ENCODE results near the gene RNF31. TPM values are rescaled to one million over a fixed set of nuclear protein-coding genes. Genes with fewer than 3 reads are reported as not detected.

RNF31 gene
- total RNA-seq, 5 donors from 2014 or later (not counting 1 experiment from before 2014, with no cell fraction given), result 67.7 to 131 (median 100) TPM

- no peak overlapping the region for H3K4me3 Mint-ChIP-seq
- H3K36me3 Mint-ChIP-seq, result peaks cover 35% of the 10 kb centered on the region
These were observed 2.8 kb downstream of the RNF31 start for GRCh38 chr14:24150061-24150460.

GRCh38 chr14:24150567-24150966 lies 3.3 kb downstream of the RNF31 start:
- POLR2A ChIA-PET, result interaction anchor here in 1 of 2 donors (0.7 kb wide), 1 partner anchor 327 kb away, joined by 3 read pairs; no protein-coding TSS in a partner anchor
- DNase-seq (no peak), ATAC-seq (replicated peaks in 1 of 4) (no peak)
- Mint-ChIP-seq H3K27me3 (no peaks in the 10 kb centered on the region), H3K27ac (peak overlapping the region; percentile 44 to 83), H3K36me3 (peaks cover 35% of the 10 kb centered on the region), H3K9me3 (no peaks in the 10 kb centered on the region), H3K4me3 (no peak overlapping the region), H3K4me1 (peaks cover 35 to 42% (median 40%) of the 10 kb centered on the region in 3 donors)
- no peaks in the 10 kb centered on the region for H3K27me3 ChIP-seq (replicated peaks in 1 of 2; ENCODE audit: control insufficient read depth in 2 of 2, extremely low read depth in 1 of 2, insufficient read depth in 2 of 2, low read length in 1 of 2)
- no peak overlapping the region for H3K4me3 ChIP-seq (ENCODE audit: control insufficient read depth in 1 of 2, extremely low read depth in 1 of 2, low read length in 1 of 2)
- no peaks in the 10 kb centered on the region for H3K9me3 ChIP-seq
- 99% methylated on average over 6 of the region's 9 CpGs for WGBS (ENCODE audit: insufficient coverage)
- H3K36me3 ChIP-seq (ENCODE audit: control insufficient read depth in 2 of 2, extremely low read depth in 1 of 2, insufficient read depth in 1 of 2, low read length in 1 of 2), result peaks cover 21 to 56% of the 10 kb centered on the region in 2 donors
- no peak overlapping the region for H3K27ac ChIP-seq (ENCODE audit: low read length)
- CTCF ChIA-PET, result interaction anchor here (0.9 to 1.4 kb wide), 2 partner anchors 10 to 42 kb away, joined by 3 read pairs; no protein-coding TSS in a partner anchor
- peaks cover 12 to 41% of the 10 kb centered on the region in 2 experiments for H3K4me1 ChIP-seq (ENCODE audit: control insufficient read depth in 1 of 2, extremely low read depth in 1 of 2, insufficient read depth in 2 of 2, low read length in 2 of 2)

More at GRCh38 chr14:24150061-24150460, 2.8 kb downstream of the RNF31 start:
- Histone ChIP-seq H3K27me3 (replicated peaks in 1 of 2; ENCODE audit: control insufficient read depth in 2 of 2, extremely low read depth in 1 of 2, insufficient read depth in 2 of 2, low read length in 1 of 2) (no peaks in the 10 kb centered on the region), H3K4me3 (ENCODE audit: control insufficient read depth in 1 of 2, extremely low read depth in 1 of 2, low read length in 1 of 2) (no peak overlapping the region), H3K4me1 (ENCODE audit: control insufficient read depth in 1 of 2, extremely low read depth in 1 of 2, insufficient read depth in 2 of 2, low read length in 2 of 2) (peaks cover 16 to 47% of the 10 kb centered on the region in 2 experiments), H3K9me3 (no peaks in the 10 kb centered on the region), H3K36me3 (ENCODE audit: control insufficient read depth in 2 of 2, extremely low read depth in 1 of 2, insufficient read depth in 1 of 2, low read length in 1 of 2) (peaks cover 18 to 53% of the 10 kb centered on the region in 2 donors), H3K27ac (ENCODE audit: low read length) (no peak overlapping the region)
- ChIA-PET POLR2A (interaction anchor here in 1 of 2 donors (0.7 kb wide), 1 partner anchor 328 kb away, joined by 3 read pairs; no protein-coding TSS in a partner anchor), CTCF (interaction anchor here in 1 of 2 donors (1.4 kb wide), 1 partner anchor 10 kb away, joined by 3 read pairs; no protein-coding TSS in a partner anchor)
- DNase-seq (no peak), ATAC-seq (replicated peaks in 1 of 4) (no peak)
- Mint-ChIP-seq H3K4me1 (peaks cover 40 to 47% (median 45%) of the 10 kb centered on the region in 3 donors), H3K27ac (peak overlapping the region in 1 of 2 donors; percentile 73), H3K27me3 (no peaks in the 10 kb centered on the region), H3K9me3 (no peaks in the 10 kb centered on the region)
- whole genome bisulfite sequencing (ENCODE audit: insufficient coverage), result over 99% methylated on average over 7 of the region's 9 CpGs

GRCh38 chr14:24150993-24151392 lies 3.7 kb downstream of the RNF31 start:
- H3K27ac ChIP-seq (ENCODE audit: low read length), result no peak overlapping the region
- POLR2A ChIA-PET, result no interaction called here
- peak overlapping the region in 1 of 2 donors; percentile 39 for H3K27ac Mint-ChIP-seq

DNA sequence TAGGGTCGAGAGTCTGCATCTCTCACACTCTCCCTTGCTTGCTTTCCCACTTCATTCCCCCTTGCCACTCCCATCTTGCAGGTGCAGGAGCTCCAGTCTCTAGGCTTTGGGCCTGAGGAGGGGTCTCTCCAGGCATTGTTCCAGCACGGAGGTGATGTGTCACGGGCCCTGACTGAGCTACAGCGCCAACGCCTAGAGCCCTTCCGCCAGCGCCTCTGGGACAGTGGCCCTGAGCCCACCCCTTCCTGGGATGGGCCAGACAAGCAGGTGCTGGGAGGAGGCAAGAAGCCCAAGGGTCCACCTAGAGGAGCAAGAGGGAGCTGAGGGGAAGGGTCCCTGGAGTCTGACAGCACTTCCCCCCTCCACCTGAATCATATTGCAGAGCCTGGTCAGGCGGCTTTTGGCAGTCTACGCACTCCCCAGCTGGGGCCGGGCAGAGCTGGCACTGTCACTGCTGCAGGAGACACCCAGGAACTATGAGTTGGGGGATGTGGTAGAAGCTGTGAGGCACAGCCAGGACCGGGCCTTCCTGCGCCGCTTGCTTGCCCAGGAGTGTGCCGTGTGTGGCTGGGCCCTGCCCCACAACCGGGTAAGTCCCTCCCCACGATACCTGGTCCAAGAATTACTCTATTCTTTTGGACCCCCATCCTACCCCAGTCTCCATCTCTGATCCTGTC lies 4.2 kb downstream of the RNF31 start:
- H3K27ac ChIP-seq (ENCODE audit: low read length), result no peak overlapping the region
- Mint-ChIP-seq H3K4me3 (no peak overlapping the region), H3K36me3 (peaks cover 39% of the 10 kb centered on the region), H3K9me3 (no peaks in the 10 kb centered on the region), H3K27ac (peak overlapping the region in 1 of 2 donors; percentile 39), H3K4me1 (peaks cover 26 to 33% (median 31%) of the 10 kb centered on the region in 3 donors), H3K27me3 (no peaks in the 10 kb centered on the region)
- 100% methylated on average over 6 of the region's 16 CpGs for WGBS (ENCODE audit: insufficient coverage)
- CTCF ChIA-PET, result interaction anchor here (0.8 to 0.9 kb wide), 2 partner anchors 9 to 43 kb away, joined by 3 read pairs; no protein-coding TSS in a partner anchor
- ATAC-seq (replicated peaks in 1 of 4) (no peak), DNase-seq (no peak)
- H3K4me1 ChIP-seq (ENCODE audit: control insufficient read depth in 1 of 2, extremely low read depth in 1 of 2, insufficient read depth in 2 of 2, low read length in 2 of 2), result peaks cover 8 to 35% of the 10 kb centered on the region in 2 experiments
- H3K36me3 ChIP-seq (ENCODE audit: control insufficient read depth in 2 of 2, extremely low read depth in 1 of 2, insufficient read depth in 1 of 2, low read length in 1 of 2), result peaks cover 22 to 64% of the 10 kb centered on the region in 2 donors
- H3K27me3 ChIP-seq (replicated peaks in 1 of 2; ENCODE audit: control insufficient read depth in 2 of 2, extremely low read depth in 1 of 2, insufficient read depth in 2 of 2, low read length in 1 of 2), result no peaks in the 10 kb centered on the region
- POLR2A ChIA-PET, result interaction anchor here in 1 of 2 donors (0.6 kb wide), 1 partner anchor 38 kb away, joined by 3 read pairs; no protein-coding TSS in a partner anchor
- no peak overlapping the region for H3K4me3 ChIP-seq (ENCODE audit: control insufficient read depth in 1 of 2, extremely low read depth in 1 of 2, low read length in 1 of 2)
- no peaks in the 10 kb centered on the region for H3K9me3 ChIP-seq

More at GRCh38 chr14:24150993-24151392, 3.7 kb downstream of the RNF31 start:
- Mint-ChIP-seq H3K27me3 (no peaks in the 10 kb centered on the region), H3K4me3 (no peak overlapping the region), H3K36me3 (peaks cover 39% of the 10 kb centered on the region), H3K4me1 (peaks cover 31 to 37% (median 35%) of the 10 kb centered on the region in 3 donors), H3K9me3 (no peaks in the 10 kb centered on the region)
- H3K27me3 ChIP-seq (replicated peaks in 1 of 2; ENCODE audit: control insufficient read depth in 2 of 2, extremely low read depth in 1 of 2, insufficient read depth in 2 of 2, low read length in 1 of 2), result no peaks in the 10 kb centered on the region
- 100% methylated on average over 5 of the region's 9 CpGs for WGBS (ENCODE audit: insufficient coverage)
- DNase-seq (no peak), ATAC-seq (replicated peaks in 1 of 4) (no peak)
- CTCF ChIA-PET, result interaction anchor here (0.8 to 0.9 kb wide), 2 partner anchors 9 to 43 kb away, joined by 3 read pairs; no protein-coding TSS in a partner anchor
- peaks cover 8 to 37% of the 10 kb centered on the region in 2 experiments for H3K4me1 ChIP-seq (ENCODE audit: control insufficient read depth in 1 of 2, extremely low read depth in 1 of 2, insufficient read depth in 2 of 2, low read length in 2 of 2)
- no peaks in the 10 kb centered on the region for H3K9me3 ChIP-seq
- H3K36me3 ChIP-seq (ENCODE audit: control insufficient read depth in 2 of 2, extremely low read depth in 1 of 2, insufficient read depth in 1 of 2, low read length in 1 of 2), result peaks cover 22 to 60% of the 10 kb centered on the region in 2 donors
- no peak overlapping the region for H3K4me3 ChIP-seq (ENCODE audit: control insufficient read depth in 1 of 2, extremely low read depth in 1 of 2, low read length in 1 of 2)

GRCh38 chr14:24155100-24155499 lies 7.8 kb downstream of the RNF31 start:
- Mint-ChIP-seq H3K36me3 (peaks cover 44% of the 10 kb centered on the region), H3K4me1 (peaks cover 5 to 16% (median 15%) of the 10 kb centered on the region in 3 donors), H3K27me3 (no peaks in the 10 kb centered on the region), H3K4me3 (no peak overlapping the region), H3K9me3 (no peaks in the 10 kb centered on the region), H3K27ac (peak overlapping the region in 1 of 2 donors; percentile 80)
- POLR2A ChIA-PET, result no interaction called here
- no peaks in the 10 kb centered on the region for H3K27me3 ChIP-seq (replicated peaks in 1 of 2; ENCODE audit: control insufficient read depth in 2 of 2, extremely low read depth in 1 of 2, insufficient read depth in 2 of 2, low read length in 1 of 2)
- H3K27ac ChIP-seq (ENCODE audit: low read length), result no peak overlapping the region
- DNase-seq (no peak), ATAC-seq (replicated peaks in 1 of 4) (no peak)
- peaks cover 36 to 71% of the 10 kb centered on the region in 2 donors for H3K36me3 ChIP-seq (ENCODE audit: control insufficient read depth in 2 of 2, extremely low read depth in 1 of 2, insufficient read depth in 1 of 2, low read length in 1 of 2)
- CTCF ChIA-PET, result interaction anchor here in 1 of 2 donors (1.2 kb wide), 2 partner anchors 8 to 91 kb away, joined by 3 read pairs; no protein-coding TSS in a partner anchor
- no peak overlapping the region for H3K4me3 ChIP-seq (ENCODE audit: control insufficient read depth in 1 of 2, extremely low read depth in 1 of 2, low read length in 1 of 2)
- 97% methylated on average over 8 of the region's 10 CpGs for WGBS (ENCODE audit: insufficient coverage)
- H3K9me3 ChIP-seq, result no peaks in the 10 kb centered on the region
- peaks cover 0 to 16% of the 10 kb centered on the region in 2 experiments for H3K4me1 ChIP-seq (ENCODE audit: control insufficient read depth in 1 of 2, extremely low read depth in 1 of 2, insufficient read depth in 2 of 2, low read length in 2 of 2)

DNA sequence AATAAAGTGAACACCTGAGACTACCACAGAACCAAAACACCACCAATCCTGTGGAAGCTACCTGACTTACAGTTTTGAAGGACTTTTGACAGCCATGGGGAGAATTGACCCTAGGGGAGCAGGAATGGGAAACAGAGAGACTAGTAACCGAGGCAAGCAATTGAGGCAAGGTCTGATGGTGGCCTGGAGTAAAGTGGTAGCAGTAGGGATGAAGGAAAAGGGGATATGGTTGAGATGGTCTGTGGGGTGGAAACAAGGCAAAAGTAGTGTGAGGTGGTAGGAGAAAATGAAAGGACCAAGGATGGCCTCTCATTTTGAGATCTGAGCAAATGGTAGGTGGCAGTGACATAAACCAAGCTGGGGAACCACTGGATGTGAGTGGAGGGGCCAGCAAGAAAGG lies 9.5 kb downstream of the RNF31 start:
- no peak overlapping the region for H3K27ac ChIP-seq (ENCODE audit: low read length)
- WGBS (ENCODE audit: insufficient coverage), result 100% methylated on average over 1 of the region's 1 CpG
- H3K27me3 ChIP-seq (replicated peaks in 1 of 2; ENCODE audit: control insufficient read depth in 2 of 2, extremely low read depth in 1 of 2, insufficient read depth in 2 of 2, low read length in 1 of 2), result no peaks in the 10 kb centered on the region
- Mint-ChIP-seq H3K27ac (peak overlapping the region; percentile 29 to 76), H3K4me3 (no peak overlapping the region), H3K4me1 (peaks cover 13 to 23% (median 21%) of the 10 kb centered on the region in 3 donors), H3K36me3 (peaks cover 39% of the 10 kb centered on the region), H3K9me3 (no peaks in the 10 kb centered on the region), H3K27me3 (no peaks in the 10 kb centered on the region)
- POLR2A ChIA-PET, result no interaction called here
- no peak for ATAC-seq (replicated peaks in 1 of 4)
- CTCF ChIA-PET, result no interaction called here
- no peaks in the 10 kb centered on the region for H3K9me3 ChIP-seq
- no peak overlapping the region for H3K4me3 ChIP-seq (ENCODE audit: control insufficient read depth in 1 of 2, extremely low read depth in 1 of 2, low read length in 1 of 2)
- DNase-seq, result no peak
- H3K36me3 ChIP-seq (ENCODE audit: control insufficient read depth in 2 of 2, extremely low read depth in 1 of 2, insufficient read depth in 1 of 2, low read length in 1 of 2), result peaks cover 25 to 60% of the 10 kb centered on the region in 2 donors
- peaks cover 4 to 18% of the 10 kb centered on the region in 2 experiments for H3K4me1 ChIP-seq (ENCODE audit: control insufficient read depth in 1 of 2, extremely low read depth in 1 of 2, insufficient read depth in 2 of 2, low read length in 2 of 2)
